Left ventricle myocardium superior (tissue), 1 donor: Measurements from ENCODE around the gene B4GALNT1. TPM values are rescaled to one million over a fixed set of nuclear protein-coding genes. Genes with fewer than 3 reads are reported as not detected.
"Not testable (repeated sequence)": the region's sequence is repeated elsewhere in the genome, so short reads cannot be mapped to it uniquely, and the experiment has no call there.

Source experiments
- ATAC-seq: fragments of 200-7000 bp; cut with Tn5 transposase; one replicate; pipeline ENCODE4 v1.9.1; 2020; ENCODE audit warnings: mild to moderate bottlenecking, moderate library complexity
- DNase-seq: peaks from one replicate; pipeline ENCODE4 v3.0.0-alpha.2; 2020
- intact Hi-C: fragments of 100-400 bp; cut with micrococcal nuclease; formaldehyde crosslinking; loops from one replicate; pipeline ENCODE4 v1.11.0; 2022
- total RNA-seq: library from RNA; stranded (reverse); fragmentation: NEBNext Ultra II Directional; extraction: Animal tissue kit (Norgen Biotek cat#: 25700); gene quantifications from one replicate; pipeline ENCODE4 v1.2.1, GENCODE V29; 2021
- donor health status: DM: no; HTN: yes; CAD: no; lungs with severe emphysema.

Gene B4GALNT1
- total RNA-seq, 1 donor from 2014 or later: 5.1 TPM

GRCh38 chr12:57640175-57641042, 7.4 kb upstream of the B4GALNT1 start:
- intact Hi-C loops: no loop called here
- ATAC-seq (no peak), DNase-seq (no peak)

- intact Hi-C loops: no loop called here
- no peak for DNase-seq
- no peak for ATAC-seq
Measured at GRCh38 chr12:57638096-57638495, 5.1 kb upstream of the B4GALNT1 start.

- ATAC-seq (no peak), DNase-seq (no peak)
- intact Hi-C loops: no loop called here
Measured at GRCh38 chr12:57637364-57637763, 4.4 kb upstream of the B4GALNT1 start.

DNA sequence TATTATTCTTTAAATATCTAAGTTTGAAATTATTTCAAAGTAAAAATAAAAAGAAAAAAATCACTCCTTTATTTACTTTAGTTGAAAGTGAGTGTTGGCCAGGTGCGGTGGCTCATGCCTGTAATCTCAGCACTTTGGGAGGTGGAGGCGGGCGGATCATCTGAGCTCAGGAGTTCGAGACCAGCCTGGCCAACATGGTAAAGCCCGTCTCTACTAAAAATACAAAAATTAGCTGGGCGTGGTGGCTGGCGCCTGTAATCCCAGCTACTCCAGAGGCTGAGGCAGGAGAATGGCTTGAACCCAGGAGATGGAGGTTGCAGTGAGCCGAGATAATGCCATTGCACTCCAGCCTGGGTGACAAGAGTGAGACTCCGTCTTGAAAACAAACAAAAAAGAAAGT, 3.7 kb upstream of the B4GALNT1 start:
- intact Hi-C loops, ATAC-seq, DNase-seq: not testable (repeated sequence)

DNA sequence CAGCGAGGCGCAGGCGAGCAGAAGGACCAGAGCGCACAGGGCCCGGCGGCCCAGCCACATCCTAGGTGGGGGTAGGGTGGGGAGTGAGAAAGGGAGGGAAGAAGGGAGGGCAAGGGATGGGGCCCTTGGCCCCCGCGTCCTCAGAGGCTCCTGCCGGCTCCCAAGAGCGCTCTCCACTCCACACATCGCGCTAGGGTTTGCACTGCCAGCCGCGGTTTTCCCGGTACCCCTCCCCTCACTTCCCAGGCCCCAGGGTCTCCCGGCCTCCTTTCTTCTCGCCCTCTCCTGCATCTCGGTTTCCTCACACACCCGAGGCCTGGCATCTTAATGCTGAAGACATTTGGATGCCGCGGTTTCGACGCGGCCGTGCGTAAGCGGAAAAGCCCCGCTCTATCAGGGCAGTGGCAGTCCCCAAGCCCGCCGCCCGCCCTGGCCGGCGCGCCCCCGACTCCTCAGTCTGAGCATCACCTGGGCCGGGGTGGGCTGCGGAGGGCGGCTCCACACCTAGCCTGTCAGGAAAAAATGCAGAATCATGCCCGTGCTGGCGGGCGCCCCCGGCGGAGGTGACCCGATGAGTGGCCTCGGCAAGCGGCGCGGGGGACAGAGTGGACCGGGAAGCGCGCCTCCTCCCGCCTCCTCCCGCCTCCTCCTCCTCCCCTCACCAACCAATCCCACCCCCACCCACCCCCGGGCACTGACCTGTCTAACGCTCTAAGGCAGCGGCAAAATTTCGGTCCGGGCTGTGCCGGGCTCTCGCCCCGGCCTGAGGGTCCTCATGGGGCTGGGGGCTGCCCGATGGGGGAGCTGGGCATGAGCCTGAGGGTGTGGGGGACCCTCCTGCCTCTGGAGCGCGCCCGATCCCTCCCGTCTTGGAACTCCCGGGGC, 686 bp downstream of the B4GALNT1 start:
- intact Hi-C loops: no loop called here

DNA sequence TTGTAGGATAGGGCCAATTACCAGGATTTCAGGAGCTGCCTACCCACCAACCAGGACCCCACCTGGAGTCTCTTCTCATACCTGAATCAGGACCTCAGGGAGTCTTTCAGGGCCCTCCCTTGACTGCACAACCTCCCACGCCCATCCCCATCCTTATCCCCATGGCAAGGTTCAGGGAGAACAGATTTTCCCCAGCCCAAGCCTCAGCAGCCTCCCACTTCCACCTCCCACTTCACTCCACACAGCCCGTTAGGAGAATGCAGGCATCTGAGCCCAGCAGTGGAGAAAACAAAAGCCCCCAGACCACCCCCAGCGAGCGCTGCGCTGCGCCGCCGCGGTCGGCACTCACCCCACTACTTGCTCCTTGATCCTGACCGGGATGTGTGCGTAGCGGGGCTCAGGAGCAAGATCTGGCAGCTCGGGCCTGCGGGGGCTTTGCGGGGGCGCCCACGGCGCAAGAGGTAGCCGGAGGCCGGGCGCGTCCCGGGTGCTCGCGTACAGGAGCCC, 1.4 kb downstream of the B4GALNT1 start:
- no peak for DNase-seq
- intact Hi-C loops: no loop called here
- no peak for ATAC-seq

More for the DNA sequence above, 686 bp downstream of the B4GALNT1 start:
- DNase-seq (no peak), ATAC-seq (peak; percentile 56)

DNA sequence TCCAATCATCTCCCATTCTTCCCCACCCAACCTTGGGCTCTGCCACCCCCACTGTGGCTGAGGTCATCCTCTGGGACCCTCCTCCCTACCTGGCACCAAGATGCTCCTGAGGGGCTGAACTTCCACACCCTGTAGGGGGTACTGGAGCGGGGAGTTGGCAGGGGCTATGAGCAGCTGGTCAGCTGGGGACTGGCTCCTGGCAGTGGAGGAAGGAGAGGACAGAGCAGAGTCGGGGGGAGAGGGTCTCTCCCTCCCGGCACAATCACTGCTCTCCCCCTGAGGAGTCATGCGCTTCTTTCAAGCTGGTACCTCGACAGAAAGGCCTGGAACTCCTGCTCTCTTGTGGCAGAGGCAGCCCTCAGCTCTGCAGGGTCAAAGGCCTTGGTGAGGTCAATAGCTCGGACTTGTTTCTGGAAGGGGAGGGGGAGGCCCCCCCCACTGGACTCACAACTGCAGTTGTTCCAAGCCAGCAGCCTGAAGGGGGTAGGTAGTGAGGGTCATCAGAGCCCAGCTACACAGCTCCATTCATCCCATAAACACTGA, 2.0 kb downstream of the B4GALNT1 start:
- intact Hi-C loops: no loop called here
- DNase-seq (no peak), ATAC-seq (no peak)

GRCh38 chr12:57629897-57630471, 3.0 kb downstream of the B4GALNT1 start:
- no peak for DNase-seq
- intact Hi-C loops: no loop called here
- ATAC-seq: no peak

DNA sequence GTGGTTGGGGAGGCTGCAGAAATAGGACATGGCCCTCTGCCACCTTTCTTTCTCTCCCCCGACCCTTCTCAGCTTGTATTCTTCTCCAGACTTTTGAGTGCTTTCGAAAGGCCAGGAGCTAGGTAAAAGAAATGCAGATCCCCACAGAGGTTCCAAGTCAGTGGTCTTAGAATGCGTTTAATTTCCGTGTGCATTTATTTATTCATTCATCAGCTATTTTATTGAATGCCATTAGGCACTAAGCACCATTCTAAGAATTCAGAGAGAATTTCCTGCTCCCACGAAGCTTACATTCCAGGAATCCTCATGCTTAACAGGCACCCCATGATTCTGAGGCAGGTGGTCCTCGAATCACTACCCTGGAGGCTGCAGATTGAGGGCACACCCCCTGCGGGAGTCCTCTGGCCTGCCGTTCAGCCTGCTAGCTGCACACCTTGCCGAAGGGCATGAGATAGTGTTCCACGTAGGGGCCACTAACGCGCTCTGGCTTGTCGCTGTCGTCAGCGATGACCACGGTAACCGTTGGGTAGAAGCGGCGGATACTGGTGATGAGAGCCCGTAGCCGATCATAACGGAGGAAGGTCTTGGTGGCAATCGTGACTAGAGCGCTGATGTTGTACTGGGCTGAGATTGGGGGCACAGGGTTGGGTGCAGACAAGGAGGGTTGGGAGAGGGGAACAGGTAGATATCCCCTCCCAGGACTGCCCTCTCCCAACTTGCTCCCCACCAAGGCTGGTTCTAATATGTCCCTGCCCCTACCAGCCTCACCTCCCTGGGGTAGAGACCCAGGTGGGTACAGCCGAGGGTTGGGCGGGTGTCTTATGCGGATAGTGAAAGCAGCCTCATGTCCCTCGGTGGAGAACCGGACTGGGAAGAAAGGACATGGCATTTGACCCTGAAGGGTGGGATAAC, 4.5 kb downstream of the B4GALNT1 start:
- DNase-seq (no peak), ATAC-seq (no peak)
- intact Hi-C loops: no loop called here

GRCh38 chr12:57627501-57628279, 5.3 kb downstream of the B4GALNT1 start:
- no peak for DNase-seq
- intact Hi-C loops: no loop called here
- ATAC-seq: no peak

- ATAC-seq (no peak), DNase-seq (no peak)
- intact Hi-C loops: no loop called here
Measured at GRCh38 chr12:57626921-57627445, 6.0 kb downstream of the B4GALNT1 start.

DNA sequence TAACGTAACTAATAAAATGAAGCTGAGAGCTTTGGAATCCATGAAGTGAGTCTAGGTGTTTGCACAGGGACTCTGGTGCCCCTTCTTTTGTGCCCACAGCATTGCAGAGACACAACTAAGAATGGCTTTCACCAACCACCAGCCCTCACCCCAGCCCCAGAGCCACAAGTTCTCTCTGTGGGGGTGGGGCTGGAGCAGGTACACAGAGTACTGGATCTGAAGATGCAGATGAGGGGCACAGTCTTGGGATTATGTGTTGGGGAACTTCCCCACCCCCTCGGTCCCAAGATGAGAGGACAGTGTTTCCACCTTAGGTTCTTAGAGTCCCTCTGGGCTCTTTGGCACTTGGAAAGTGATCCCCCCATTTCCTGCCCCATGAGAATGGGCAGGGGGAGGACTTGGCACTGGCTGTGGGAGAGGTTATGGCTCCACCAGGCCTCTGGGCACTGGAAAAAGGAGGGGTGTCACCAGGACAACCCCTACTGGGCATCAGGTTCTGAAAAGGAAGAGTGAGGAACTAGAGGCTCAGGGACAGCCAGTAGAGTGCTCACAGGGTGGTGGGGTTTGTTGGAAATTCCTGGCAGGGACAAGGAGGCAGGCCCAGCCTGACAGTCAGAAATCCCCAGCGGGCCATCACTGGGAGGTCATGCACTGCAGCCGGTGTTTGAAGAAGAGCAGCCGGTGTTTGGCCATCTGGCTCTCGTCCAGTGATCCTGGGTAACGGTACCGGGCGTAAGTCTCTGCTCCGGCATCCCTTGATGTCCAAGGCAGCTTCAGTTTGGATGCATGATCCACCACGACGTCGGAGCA, 6.7 kb downstream of the B4GALNT1 start:
- intact Hi-C loops: no loop called here
- DNase-seq (no peak), ATAC-seq (no peak)

DNA sequence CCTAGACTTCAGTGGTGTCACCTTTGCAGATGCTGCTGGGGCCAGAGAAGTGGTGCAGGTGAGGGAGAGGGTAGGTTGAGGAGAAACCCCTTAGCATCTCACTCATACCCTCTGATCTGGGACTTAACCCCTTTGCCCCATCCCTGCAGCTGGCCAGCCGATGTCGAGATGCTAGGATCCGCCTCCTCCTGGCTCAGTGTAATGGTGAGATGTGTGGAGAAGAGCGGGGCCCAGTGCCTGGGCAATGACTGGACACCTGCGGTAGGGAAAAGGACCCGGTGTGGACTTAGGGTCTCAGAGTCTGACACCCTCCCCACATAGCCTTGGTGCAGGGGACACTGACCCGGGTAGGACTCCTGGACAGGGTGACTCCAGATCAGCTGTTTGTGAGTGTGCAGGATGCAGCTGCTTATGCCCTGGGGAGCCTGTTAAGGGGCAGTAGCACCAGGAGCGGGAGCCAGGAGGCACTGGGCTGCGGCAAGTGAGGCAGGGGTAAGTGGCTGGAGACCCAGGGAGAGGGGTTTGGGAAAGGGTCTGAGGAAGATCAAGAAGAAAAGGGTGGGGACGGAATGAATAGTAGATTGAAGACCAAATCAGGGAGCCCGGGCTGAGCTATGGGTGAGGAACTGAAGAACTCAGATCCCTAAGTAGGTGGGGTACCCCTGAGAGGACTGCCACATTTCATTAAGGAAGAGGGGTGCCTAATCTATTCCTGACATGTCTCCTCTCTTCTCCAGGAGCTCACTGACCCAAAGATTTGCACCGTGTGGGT, 7.6 kb downstream of the B4GALNT1 start:
- DNase-seq: no peak
- no peak for ATAC-seq
- intact Hi-C loops: no loop called here

GRCh38 chr12:57624441-57625220, 8.4 kb downstream of the B4GALNT1 start:
- intact Hi-C loops: loop anchor here (5.0 kb wide), 1 partner anchor 42 kb away; no protein-coding TSS in a partner anchor
- no peak for DNase-seq
- no peak for ATAC-seq

- DNase-seq: no peak
- no peak for ATAC-seq
- intact Hi-C loops: loop anchor here (5.0 kb wide), 1 partner anchor 42 kb away; no protein-coding TSS in a partner anchor
Measured at GRCh38 chr12:57623811-57624390, 9.1 kb downstream of the B4GALNT1 start.
